ENCODE results near the gene UCP1.

UCP1 gene, protein sequence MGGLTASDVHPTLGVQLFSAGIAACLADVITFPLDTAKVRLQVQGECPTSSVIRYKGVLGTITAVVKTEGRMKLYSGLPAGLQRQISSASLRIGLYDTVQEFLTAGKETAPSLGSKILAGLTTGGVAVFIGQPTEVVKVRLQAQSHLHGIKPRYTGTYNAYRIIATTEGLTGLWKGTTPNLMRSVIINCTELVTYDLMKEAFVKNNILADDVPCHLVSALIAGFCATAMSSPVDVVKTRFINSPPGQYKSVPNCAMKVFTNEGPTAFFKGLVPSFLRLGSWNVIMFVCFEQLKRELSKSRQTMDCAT

DNA sequence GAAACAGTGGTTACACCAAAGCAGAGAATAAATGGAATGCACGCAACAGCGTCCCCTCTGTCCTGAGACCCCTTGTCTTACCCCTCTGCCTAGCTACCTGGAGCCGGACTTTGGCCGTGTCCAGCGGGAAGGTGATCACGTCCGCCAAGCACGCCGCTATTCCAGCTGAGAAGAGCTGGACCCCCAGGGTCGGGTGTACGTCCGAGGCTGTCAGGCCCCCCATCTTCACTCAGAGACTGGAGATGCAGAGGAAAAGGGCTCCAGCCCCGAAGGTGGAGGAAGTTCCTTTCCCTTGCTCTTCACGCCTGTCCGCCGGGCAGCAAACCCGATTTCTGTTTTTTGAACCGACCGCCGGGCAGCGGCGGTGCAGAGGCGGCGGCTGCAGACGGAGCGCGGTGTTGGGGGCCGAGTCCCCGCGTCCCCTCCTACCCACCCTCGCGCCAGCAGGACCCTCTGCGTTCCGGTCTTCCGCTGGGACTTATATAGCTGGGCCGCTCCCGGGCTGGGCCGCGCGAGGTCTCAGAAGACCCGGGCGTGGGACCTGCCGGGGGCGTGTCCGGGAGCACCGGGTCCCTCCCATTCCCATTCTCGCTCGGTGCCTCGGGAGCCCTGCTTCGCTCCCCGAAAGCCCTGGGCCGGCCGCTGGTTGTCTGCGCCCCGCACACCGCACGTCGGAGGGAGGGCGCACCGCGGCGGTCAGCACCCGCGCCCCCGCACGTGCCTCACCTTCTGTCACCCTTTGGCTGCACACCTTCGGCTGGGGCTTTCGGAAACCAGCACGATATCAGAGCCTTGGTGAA, at the start of gene UCP1:
TSS of gene UCP1 (minus strand) at position 455 of the 800 bp plus-strand sequence. CDS start at position 223, 232 bp downstream.
- DNase-seq (ENCODE audit: low spot score): no peak

DNA sequence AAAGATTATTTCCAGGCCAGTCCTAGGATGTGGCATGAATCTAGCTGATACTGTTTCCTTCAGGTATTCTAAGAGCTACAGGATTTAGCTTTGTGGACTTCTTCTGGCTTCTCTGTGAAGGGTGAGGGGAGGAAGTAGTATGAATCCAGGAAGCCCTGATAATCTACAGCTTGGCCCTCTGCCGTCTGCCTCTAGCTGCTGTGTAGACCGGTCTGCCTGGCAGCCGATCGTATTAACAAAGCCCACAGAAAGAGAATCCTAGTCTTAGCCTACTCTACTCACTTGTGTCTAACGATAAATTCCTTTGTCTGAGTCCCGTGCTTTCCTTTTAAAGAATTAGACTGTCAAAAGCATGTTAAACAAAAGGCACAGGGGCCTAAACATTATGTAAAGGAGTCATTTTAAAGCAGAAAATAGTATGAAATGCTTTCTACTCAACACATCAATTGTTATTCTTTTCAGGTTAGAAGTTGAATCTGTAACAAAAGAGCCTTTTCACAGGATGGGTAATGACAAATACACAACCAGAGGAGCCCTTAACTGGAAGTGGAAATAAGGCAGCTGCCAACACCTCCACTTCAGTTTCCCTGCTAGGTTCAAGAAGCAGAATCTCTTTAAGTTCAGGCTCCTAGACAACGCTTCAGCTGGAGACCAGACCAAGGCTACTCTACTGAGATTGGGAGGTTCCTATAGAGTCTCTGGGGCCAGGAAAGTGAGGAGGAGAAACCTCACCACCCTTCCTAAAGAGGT, 48.9 kb upstream of the UCP1 start:
- no peak for DNase-seq (ENCODE audit: low spot score)

DNA sequence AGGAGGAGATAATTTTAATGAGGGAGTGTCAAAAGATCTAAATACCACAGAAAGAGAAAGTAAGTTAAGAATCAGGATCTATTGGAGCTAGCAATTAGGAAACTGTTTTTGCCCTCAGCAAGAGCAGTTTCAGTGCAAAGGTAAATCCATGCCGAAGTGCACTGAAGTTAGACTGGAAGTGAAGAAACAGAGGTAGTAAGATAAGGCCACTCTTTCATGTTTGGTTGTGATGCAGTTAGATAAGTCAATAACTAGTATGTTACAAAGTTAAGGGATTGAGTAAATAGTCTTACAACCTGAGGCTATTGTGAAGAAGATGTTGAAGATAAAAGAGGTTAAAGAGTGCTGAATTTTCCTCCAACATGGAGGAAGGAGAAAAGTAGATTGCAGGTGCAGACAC, 46.7 kb upstream of the UCP1 start:
- DNase-seq (ENCODE audit: low spot score): no peak

DNA sequence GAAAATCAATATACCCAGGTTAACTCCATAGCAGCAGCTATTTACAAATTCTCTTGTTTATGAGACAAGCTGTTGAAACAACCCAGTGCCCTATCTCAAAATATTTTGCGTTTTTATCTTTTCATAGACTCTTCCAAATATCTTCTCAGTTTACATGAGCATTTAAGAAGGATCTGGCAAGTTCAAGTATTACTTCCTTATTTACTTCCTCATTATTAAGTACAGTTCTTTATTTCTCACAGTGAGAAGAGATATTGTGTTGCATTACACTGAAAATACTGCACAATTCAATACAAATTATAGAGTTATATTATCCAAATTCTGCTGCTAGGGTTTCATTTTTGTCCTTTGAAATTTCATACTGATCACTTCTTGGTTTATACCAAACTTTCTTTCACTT, 43.6 kb upstream of the UCP1 start:
- no peak for DNase-seq (ENCODE audit: low spot score)

DNA sequence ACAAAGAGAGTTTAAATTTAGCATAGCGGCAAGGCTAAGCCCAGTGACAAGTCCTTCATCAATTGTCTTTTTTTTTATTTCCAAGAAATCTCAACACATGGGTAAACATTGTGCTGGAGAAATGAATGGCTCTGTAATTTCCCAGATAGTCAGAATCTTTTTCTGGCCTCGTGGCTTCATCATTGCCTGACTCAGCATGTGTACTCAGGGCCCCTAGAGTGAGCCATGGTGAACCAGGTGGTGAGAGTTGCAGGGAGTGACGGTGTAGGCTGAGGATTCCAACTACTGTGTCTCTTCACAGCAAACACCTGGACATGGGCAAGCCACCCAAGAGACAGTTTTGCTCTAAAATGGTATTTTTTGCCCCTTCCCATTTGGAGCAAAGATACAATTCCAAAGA, 43.1 kb upstream of the UCP1 start:
- no peak for DNase-seq (ENCODE audit: low spot score)

DNA sequence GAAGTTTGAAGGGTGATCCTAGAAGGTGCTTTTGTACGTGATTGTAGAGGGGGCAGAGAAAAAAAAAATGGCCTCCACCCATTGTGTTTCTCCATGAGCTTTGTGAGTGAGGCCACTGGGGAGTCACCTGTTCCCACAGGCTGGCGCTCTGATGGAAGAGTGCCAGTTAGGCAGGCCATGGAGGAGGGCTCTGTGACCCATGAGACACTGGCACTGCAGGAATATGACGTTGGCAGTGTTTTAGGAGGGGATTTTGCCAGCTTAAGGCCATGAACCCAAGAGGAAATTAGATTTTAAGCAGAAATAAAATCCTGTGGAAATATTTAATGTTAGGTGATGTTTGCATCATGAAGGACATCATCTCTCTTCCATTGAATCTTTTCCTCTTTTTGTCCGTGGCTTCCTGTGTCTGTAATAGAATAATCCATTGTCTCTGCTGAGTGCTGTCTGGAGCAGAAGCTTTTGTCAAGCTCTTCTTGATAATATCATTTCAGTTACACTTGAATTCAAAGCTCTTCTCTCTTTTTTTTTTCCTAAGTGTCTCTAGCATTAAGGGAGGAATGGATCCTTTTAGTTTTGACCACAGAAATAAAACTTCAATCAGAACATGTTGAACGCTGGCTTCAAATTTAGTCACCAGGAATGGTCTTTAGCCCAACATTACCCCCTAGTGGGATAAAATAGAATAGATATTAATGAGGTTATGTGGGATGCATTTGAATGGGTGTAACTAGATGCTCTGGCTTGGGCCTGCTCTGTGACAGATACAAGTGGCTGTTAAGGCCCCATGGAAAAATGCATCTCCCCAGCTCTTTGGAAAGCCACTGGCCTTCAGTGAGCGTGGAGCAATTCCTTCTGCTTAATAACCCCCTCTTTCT, 41.0 kb upstream of the UCP1 start:
- peak; percentile 83 for DNase-seq (ENCODE audit: low spot score)

DNA sequence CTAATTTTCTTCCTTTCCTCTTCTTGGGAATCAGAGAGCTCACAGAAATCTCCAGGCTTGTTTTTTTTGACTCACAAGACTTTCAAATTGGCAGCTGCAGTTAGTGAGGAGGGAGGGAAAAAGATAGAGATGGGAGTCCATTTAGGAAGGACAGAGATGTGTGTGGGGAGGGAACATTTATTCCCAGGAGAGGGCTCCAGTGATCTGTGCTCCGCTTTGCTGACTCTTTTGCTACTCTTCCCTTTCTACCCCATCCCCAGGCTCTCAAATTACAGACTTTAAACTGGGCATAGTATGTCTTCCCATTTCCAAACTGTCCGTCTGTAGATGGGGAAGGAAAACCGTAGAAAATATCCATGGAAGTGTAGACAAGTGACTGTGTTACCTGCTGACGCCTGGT, 39.1 kb upstream of the UCP1 start:
- DNase-seq (ENCODE audit: low spot score): no peak

DNA sequence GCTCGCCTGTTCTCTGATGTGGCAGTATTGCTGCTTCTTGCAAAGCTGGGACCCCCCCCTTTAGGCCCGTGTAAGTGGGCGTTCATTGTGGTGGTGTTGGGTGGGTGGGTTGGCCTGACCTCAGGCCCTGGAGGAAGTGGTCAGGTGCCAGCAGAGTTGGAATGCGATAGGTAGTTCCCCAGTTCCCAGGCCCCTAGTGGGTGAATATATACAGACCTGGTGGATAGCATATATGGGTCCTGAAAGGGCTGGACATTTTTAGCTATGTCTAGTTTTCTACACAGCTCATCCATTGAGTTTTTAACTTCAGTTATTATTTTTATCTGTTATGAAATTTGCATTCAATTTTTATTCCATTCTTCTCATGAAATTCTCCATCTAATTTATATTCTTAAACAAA, 35.8 kb upstream of the UCP1 start:
- DNase-seq (ENCODE audit: low spot score): no peak

DNA sequence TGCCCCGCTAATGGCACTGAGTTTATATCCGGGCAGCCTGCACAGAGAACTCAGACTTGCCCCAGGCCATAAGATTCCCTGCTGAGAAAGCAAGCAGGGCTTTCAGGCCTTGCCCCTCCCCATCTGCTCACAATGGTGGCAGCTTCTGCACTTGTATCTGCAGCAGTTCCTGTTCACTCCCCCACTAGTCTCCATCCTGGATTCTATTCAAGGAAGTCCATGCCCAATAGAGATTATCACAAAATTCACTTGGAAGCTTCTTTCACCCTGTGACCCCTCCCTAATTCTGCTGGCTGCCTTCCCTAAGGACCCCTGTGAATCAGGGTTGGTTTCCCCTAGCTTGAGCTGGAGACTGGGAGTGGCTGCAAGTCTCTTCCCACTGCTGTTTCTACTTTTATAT, 34.5 kb upstream of the UCP1 start:
- DNase-seq (ENCODE audit: low spot score): no peak

DNA sequence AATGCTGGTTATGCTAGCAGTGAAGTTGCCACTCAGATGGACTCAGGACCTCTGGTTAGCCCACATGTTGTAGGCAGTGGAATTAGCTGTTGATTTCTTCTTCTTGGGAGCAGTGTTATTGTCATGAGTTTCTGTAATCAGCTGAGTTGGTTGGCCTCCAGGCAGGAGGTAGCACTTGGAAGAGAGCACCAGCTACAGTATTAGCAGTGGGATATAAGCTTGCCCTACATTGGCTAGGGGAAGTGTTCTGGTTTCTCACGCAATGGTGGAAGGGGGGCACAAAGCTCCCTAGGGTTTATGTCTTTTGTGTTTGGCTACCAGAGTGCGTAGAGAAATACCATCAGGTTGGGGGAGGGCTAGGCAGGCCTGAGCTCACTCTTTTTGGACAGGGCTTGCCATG, 34.0 kb upstream of the UCP1 start:
- no peak for DNase-seq (ENCODE audit: low spot score)

DNA sequence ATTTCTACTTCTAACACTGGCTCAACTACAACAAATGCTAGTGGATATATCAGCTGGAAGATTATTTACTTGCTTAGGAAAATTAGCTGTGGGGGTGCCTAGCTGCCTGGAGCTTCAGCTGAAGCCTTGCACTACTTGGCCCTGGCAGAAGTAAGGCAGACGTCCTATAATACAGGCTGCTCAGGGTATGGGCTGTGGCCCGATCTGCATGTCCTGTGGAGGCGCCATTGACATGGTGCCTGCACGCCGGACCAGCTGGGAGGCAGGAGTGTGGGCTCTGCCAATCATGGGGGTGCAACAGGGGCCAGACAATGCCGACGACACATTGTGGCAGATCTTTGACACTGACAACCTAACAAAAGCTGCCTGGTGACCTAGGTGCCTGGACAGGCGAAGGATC, 31.6 kb upstream of the UCP1 start:
- no peak for DNase-seq (ENCODE audit: low spot score)

DNA sequence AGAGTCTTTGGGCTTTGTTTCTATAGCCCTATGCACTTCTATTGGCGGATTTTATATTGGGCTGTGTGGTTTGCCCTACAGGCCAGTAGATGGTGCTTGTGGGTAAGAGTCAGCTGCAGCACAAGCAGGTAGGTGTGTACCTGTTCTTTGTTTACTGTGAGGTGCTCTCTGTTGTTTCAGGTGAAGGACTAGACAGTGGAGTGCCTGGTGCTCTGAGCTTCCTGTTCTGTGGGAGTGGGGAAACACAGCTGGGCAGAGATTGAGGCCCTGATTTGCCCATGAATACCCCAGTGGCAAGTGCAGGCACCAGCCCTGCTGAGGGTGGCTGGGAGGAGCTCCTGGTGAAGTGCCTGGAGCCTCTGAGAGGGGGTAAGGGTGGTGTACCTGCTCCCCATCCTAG, 26.3 kb upstream of the UCP1 start:
- DNase-seq (ENCODE audit: low spot score): no peak

DNA sequence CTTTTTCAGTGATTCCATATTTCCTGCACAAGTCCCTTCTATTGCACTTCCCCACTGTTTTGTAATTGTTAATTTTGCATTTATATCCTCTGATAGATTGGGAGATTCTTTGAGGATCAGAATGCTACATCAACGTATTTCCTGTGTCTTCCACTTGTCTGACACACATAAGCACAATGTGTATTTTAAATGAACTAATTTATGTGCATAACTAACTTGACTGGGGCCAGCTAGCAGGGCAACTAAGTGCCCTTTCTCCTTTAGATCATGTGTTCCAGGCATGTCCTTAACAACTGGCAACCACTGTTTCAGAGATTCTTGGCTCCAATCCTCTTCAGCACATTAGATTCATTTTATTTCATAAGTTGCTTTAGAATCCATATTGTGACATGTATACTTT, 15.7 kb upstream of the UCP1 start:
- DNase-seq (ENCODE audit: low spot score): no peak

DNA sequence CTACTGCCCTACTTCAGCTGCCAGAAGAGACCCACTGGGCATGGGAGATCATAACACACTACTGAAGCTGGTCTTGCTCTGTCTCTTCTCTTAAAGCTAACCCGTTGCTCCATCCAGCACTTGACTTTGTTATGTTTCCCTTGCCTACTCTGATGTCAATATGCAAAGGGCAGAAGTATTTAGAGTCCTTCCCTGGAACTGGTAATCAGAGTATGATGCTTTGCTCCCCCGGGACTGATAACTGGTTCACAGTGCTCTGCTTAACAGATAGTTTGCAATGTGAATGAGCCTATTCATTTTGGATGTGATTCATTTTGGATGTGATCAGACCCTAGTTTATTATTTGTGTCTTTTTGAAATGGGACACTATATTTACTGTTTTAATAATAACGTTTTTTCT, 12.3 kb upstream of the UCP1 start:
- DNase-seq (ENCODE audit: low spot score): no peak

DNA sequence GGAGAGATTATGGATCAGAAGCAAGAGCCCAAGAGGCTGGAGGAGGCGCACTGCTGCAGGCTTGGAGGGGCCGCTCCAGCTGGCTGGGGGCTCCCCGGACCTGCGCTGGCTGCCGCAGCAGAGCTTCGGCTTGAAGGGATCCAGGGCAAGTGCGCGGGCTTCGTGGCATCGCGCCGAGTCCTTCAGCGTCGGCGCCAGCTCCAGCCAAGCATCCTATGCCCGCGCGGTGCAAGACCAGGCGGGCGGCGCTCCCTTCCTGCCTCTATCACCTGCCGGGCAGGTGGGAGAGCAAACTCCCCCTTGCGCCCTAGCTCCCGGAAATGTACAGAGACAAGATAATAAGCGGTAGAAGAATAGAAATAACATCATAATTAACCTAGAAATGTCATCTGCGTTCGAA, 10.5 kb upstream of the UCP1 start:
- DNase-seq (ENCODE audit: low spot score): no peak

DNA sequence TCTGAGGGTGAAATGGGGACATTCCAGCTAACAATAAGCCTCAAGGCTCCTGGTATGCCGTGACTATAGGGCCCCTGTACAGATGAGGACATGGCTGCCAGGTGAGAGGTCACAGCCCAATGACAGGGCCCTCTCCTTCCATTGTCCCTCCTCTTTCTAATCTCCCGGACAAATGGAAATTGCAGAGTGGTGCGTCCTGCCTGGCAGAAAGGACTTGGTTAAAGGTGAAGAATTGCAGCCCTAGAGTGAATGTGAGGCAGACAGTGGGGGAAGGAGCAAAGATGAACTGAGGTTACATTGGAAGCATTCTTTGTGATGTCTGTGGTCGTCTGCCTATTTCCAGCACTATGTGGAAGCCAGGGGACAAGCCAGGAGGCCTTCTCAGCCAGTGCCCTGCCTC, 6.7 kb upstream of the UCP1 start:
- DNase-seq (ENCODE audit: low spot score): no peak

DNA sequence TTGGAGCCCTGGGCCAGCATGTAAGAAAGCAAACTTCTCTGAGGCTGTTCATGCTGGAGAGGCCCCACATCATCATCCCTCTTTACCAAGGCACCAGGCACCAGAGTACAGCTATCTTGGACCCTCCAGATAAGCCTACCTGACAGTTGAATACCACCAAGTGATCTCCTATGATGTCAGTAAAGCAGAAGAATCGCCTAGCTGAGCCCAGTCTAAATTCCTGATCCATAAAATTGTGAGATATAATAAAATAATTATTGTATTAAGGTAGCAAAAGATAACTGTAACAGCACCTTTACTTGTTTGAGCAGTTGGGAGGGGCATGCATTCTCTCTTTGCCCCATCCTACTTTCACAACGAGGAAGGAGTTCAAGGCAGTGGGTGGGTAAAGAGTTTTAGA, 2.9 kb upstream of the UCP1 start:
- no peak for DNase-seq (ENCODE audit: low spot score)

DNA sequence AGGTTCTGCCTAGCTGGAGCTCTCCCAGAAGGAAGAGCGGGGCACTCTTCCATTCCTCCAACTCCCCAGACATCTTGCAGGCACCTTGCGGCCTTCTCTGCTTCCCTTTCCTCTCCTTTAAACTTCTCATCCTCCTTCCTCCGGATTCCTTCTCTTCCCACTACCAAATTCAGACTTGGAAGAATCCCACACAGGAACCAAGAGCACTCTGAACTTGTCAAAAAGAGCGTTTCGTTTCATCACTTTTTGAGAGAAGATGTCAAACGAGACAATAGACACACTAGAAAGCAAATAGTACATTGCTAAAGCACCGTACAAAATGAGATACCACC, 512 bp upstream of the UCP1 start:
- DNase-seq (ENCODE audit: low spot score): no peak

DNA sequence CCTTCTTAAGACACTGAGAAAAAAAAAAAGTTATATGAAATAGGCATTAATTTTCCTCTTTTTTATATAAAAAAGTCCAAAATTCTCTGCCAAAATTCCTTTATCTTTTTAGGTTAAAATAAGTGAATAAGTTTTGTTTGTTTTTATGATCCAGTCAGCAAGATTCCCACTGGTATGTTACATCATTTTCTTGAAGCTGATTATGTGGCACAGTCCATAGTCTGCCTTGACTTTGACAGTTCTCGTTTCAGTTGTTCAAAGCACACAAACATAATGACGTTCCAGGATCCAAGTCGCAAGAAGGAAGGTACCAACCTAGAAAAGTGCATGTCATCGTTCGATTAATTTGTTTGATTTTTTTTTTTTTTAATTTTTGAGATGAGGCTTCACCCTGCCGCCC, 9.1 kb downstream of the UCP1 start:
- DNase-seq (ENCODE audit: low spot score): no peak

DNA sequence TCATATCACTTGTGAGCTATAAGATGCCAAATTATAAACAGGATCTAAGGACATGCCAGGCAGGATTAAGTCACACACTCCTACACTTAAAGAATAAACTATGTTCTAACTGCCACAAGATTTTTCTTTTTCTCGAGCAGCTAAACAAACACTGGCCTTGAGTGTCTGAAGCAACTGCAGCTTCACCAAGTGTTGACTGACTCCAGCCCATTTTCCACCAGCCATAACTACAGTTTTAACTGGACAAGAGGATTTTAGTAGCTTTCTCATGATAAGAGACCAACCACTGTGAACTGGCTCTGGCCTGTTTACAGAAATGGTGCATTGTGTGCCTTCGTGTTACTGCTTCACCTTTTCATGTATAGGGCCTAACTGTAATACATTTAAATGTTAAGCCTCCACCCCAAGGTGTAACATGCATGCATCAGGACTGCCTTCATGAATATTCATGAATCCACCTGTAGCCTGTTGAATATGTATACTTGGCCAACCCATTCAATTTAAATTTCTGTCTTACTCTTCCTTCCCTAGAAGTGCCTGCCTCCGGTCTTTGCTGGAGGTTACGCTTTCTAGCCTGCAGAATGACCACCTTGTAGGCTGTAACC, 10.8 kb downstream of the UCP1 start:
- DNase-seq (ENCODE audit: low spot score): no peak

DNA sequence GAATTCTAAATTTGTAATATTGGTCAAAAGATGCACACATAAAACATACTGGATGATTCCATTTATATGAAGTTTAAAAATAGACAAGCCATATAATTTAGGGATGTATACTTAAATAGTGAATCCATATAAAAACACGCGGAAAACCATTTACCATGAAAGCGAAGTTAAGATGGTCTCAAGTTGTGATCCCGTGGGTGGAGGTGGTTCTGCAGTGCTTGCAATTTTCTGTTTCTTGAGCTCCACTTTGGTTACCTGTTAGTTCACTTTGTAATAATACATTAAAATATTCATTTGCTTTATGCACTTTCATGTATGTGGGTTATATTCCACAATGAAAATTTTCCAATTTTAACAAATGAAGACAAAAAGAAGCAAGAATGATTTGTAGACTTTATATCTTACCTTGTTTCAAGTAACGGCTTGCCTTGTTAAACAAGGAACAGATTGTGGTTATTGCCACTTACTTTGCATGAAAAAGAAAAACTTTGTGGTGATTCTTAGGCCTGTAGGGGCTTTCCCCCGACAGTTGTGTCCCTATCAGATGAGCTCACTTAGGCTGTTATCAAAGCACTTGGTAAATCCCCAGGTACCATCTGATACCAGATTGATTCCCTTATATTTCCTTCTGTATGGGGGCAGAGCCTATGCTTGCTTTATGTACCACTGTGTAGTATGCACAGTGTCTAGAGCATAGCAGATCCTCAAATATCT, 12.2 kb downstream of the UCP1 start:
- no peak for DNase-seq (ENCODE audit: low spot score)
